HCT116 (cell line): ENCODE measurements around the gene FN3KRP. TPM values are rescaled to one million over a fixed set of nuclear protein-coding genes. Genes with fewer than 3 reads are reported as not detected.

Experiments used
- ATAC-seq: fragments of 200-7000 bp; cut with Tn5 transposase; 2 replicates; pipeline ENCODE4 v1.9.1; 2020; ENCODE audit warnings: mild to moderate bottlenecking, moderate library complexity
- BruUV-seq: library from RNA; stranded (reverse); fragments of 400-500 nt; replicated peaks from 2 replicates; lab custom pipeline; 2021; lab: Mats Ljungman, UMichigan
- CTCF ChIA-PET: fragments of 300-600 bp; sonication (Branson Sonifier 250); formaldehyde crosslinking; loops from one replicate; lab custom pipeline; 2021; ENCODE audit warnings: antibody characterized with exemption; lab: Charles Lee
- POLR2A ChIA-PET: fragments of 300-600, 350-600 bp; sonication (Branson Sonifier 250); formaldehyde crosslinking; loops from one replicate; lab custom pipeline; 2021; ENCODE audit warnings: antibody characterized with exemption; lab: Charles Lee
- RAD21 ChIA-PET, 2 experiments: fragments of 300-600 bp; sonication (Branson Sonifier 250); formaldehyde crosslinking; loops; one replicate each; lab custom pipeline; 2023; ENCODE audit warnings: low total read pairs in 2 of 2; ENCODE audit not compliant: uncharacterized antibody in 2 of 2, unreplicated experiment in 2 of 2, low non-redundant PET in 1 of 2; lab: Charles Lee
- DNase-seq: peaks from one replicate; pipeline ENCODE4 v3.0.0-alpha.2; 2010; ENCODE audit warnings: low read depth, low spot score
- H2AFZ ChIP-seq: fragments of 200-600 bp; shearing (Covaris generic), sonication (generic); 2 replicates; pipeline ENCODE4 v1.6.1; 2017; ENCODE audit warnings: low read depth, mixed run types, mixed read lengths, antibody characterized with exemption, low read length; ENCODE audit not compliant: poor library complexity, severe bottlenecking
- H3K27ac ChIP-seq: 2 replicates; pipeline ENCODE4 v1.5.1; 2012; ENCODE audit warnings: low read depth, low read length
- H3K27me3 ChIP-seq: fragments of 200-600 bp; sonication (generic); 2 replicates; pipeline ENCODE4 v1.6.1; 2016; ENCODE audit warnings: mixed run types, low read length, mixed read lengths; ENCODE audit not compliant: insufficient read depth
- H3K36me3 ChIP-seq, 2 experiments: fragments of 200-500 bp in 1 of 2; fragments of 200-600 bp in 1 of 2; sonication (Bioruptor generic) in 1 of 2; sonication (generic) in 1 of 2; 2 replicates each; pipeline versions ENCODE4 v1.5.1 to v1.6.1; 2014 to 2016; ENCODE audit warnings: low read length in 2 of 2, inconsistent platforms in 1 of 2, mixed read lengths in 1 of 2, mixed run types in 1 of 2; ENCODE audit not compliant: insufficient read depth in 2 of 2, control insufficient read depth in 1 of 2
- H3K4me1 ChIP-seq, 2 experiments: fragments of 200-600 bp in 1 of 2; sonication (generic) in 1 of 2; 2 replicates each; pipeline versions ENCODE4 v1.5.1 to v1.6.1; 2012 to 2017; ENCODE audit warnings: low read length in 2 of 2, inconsistent platforms in 1 of 2, mild to moderate bottlenecking in 1 of 2, mixed read lengths in 1 of 2, mixed run types in 1 of 2, moderate library complexity in 1 of 2; ENCODE audit not compliant: insufficient read depth in 2 of 2, control insufficient read depth in 1 of 2
- H3K4me2 ChIP-seq: fragments of 200-600 bp; sonication (generic); 2 replicates; pipeline ENCODE4 v1.6.1; 2017; ENCODE audit warnings: mixed run types, low read length, mixed read lengths
- H3K4me3 ChIP-seq, 2 experiments: fragments of 200-600 bp in 1 of 2; sonication (generic) in 1 of 2; replicated peaks in 1 of 2; 2 replicates each; pipeline ENCODE4 v1.5.1; 2011 to 2016; ENCODE audit warnings: low read length in 2 of 2, control low read depth in 1 of 2, low read depth in 1 of 2, mild to moderate bottlenecking in 1 of 2, mixed read lengths in 1 of 2, mixed run types in 1 of 2
- H3K79me2 ChIP-seq: fragments of 200-600 bp; sonication (generic); 2 replicates; pipeline ENCODE4 v1.6.1; 2017; ENCODE audit warnings: mild to moderate bottlenecking, mixed run types, low read length, moderate library complexity, mixed read lengths; ENCODE audit not compliant: insufficient read depth
- H3K9ac ChIP-seq: fragments of 200-600 bp; sonication (generic); 2 replicates; pipeline ENCODE4 v1.6.1; 2016; ENCODE audit warnings: low read length, mixed read lengths
- H3K9me2 ChIP-seq: fragments of 200-600 bp; sonication (generic), shearing (Covaris generic); 2 replicates; pipeline ENCODE4 v1.6.1; 2017; ENCODE audit warnings: mixed run types, mild to moderate bottlenecking, moderate library complexity; ENCODE audit not compliant: insufficient read depth
- H3K9me3 ChIP-seq, 2 experiments: fragments of 200-500 bp in 1 of 2; fragments of 200-600 bp in 1 of 2; sonication (Bioruptor generic) in 1 of 2; sonication (generic) in 1 of 2; 2 replicates each; pipeline ENCODE4 v1.6.1; 2014 to 2017; ENCODE audit warnings: low read length in 2 of 2, mixed read lengths in 2 of 2, inconsistent platforms in 1 of 2, low read depth in 1 of 2, mild to moderate bottlenecking in 1 of 2, mixed run types in 1 of 2, moderate library complexity in 1 of 2; ENCODE audit not compliant: control insufficient read depth in 1 of 2, insufficient read depth in 1 of 2
- H4K20me1 ChIP-seq: fragments of 200-600 bp; sonication (generic), shearing (Covaris generic); 2 replicates; pipeline ENCODE4 v1.6.1; 2017; ENCODE audit warnings: mixed run types, mild to moderate bottlenecking, moderate library complexity; ENCODE audit not compliant: insufficient read depth
- CBX3 ChIP-seq: IDR thresholded peaks from 2 replicates; pipeline ENCODE4 v1.6.1; 2012; ENCODE audit warnings: low read depth
- CEBPB ChIP-seq: IDR thresholded peaks from 2 replicates; pipeline ENCODE4 v1.6.1; 2012; ENCODE audit warnings: low read depth
- EGR1 ChIP-seq: IDR thresholded peaks from 2 replicates; pipeline ENCODE4 v1.6.1; 2012; ENCODE audit warnings: low read depth
- ELF1 ChIP-seq: IDR thresholded peaks from 2 replicates; pipeline ENCODE4 v1.6.1; 2012; ENCODE audit warnings: low read depth, borderline replicate concordance
- EZH2phosphoT487 ChIP-seq: fragments of 200-600 bp; IDR thresholded peaks from 2 replicates; pipeline ENCODE4 v1.6.1; 2018; ENCODE audit warnings: antibody characterized with exemption, borderline replicate concordance
- FOSL1 ChIP-seq: IDR thresholded peaks from 2 replicates; pipeline ENCODE4 v1.6.1; 2012; ENCODE audit warnings: low read depth
- POLR2A ChIP-seq: IDR thresholded peaks from 2 replicates; pipeline ENCODE4 v1.7.0; 2011; ENCODE audit warnings: borderline replicate concordance; ENCODE audit not compliant: insufficient read depth, insufficient read length; ENCODE audit errors: extremely low read depth
- POLR2AphosphoS5 ChIP-seq: IDR thresholded peaks from 2 replicates; pipeline ENCODE4 v1.6.1; 2011; ENCODE audit warnings: mild to moderate bottlenecking, low read depth, low read length, moderate library complexity
- RAD21 ChIP-seq: IDR thresholded peaks from 2 replicates; pipeline ENCODE4 v1.6.1; 2012; ENCODE audit warnings: low read depth, mild to moderate bottlenecking
- SP1 ChIP-seq: IDR thresholded peaks from 2 replicates; pipeline ENCODE4 v1.6.1; 2012; ENCODE audit warnings: low read depth
- SRF ChIP-seq: IDR thresholded peaks from 2 replicates; pipeline ENCODE4 v1.6.1; 2012; ENCODE audit warnings: low read depth
- TCF7L2 ChIP-seq: IDR thresholded peaks from 2 replicates; pipeline ENCODE4 v1.7.0; 2011; ENCODE audit warnings: borderline replicate concordance, inconsistent platforms; ENCODE audit not compliant: insufficient read depth, insufficient read length; ENCODE audit errors: extremely low read depth
- YY1 ChIP-seq: IDR thresholded peaks from 2 replicates; pipeline ENCODE4 v1.6.1; 2011; ENCODE audit warnings: low read length, low read depth, moderate library complexity, mild to moderate bottlenecking; ENCODE audit not compliant: insufficient replicate concordance; ENCODE audit errors: extremely low read depth
- ZFX ChIP-seq: fragments of 450-650 bp; IDR thresholded peaks from 2 replicates; pipeline ENCODE4 v1.6.1; 2017
- intact Hi-C: fragments of 100-400 bp; cut with micrococcal nuclease; formaldehyde crosslinking; loops from 2 replicates; pipeline ENCODE4 v1.10.0; 2022
- total RNA-seq: library from RNA; stranded (reverse); gene quantifications from one replicate; pipeline ENCODE4 v1.2.1, GENCODE V29; 2021; ENCODE audit not compliant: unreplicated experiment
- TF ChIP-seq, protein P1 (sequence below): IDR thresholded peaks from 2 replicates; pipeline ENCODE4 v1.6.1; 2012
- TF ChIP-seq, protein P2 (sequence below): IDR thresholded peaks from 2 replicates; pipeline ENCODE4 v1.6.1; 2012
- TF ChIP-seq, protein P3 (sequence below), 3 experiments: fragments of 200-600 bp in 1 of 3; sonication (generic) in 1 of 3; IDR thresholded peaks in 2 of 3; conservative IDR thresholded peaks in 1 of 3; 2 replicates each; pipeline ENCODE4 v1.5.1; 2012 to 2017; ENCODE audit warnings: low read depth in 2 of 3, low read length in 2 of 3, antibody characterized with exemption in 1 of 3, borderline replicate concordance in 1 of 3, control low read depth in 1 of 3, mild to moderate bottlenecking in 1 of 3, mixed read lengths in 1 of 3, mixed run types in 1 of 3, moderate library complexity in 1 of 3; ENCODE audit not compliant: insufficient read depth in 1 of 3

Gene FN3KRP
- total RNA-seq, 1 experiment from 2014 or later: 35.2 TPM

DNA sequence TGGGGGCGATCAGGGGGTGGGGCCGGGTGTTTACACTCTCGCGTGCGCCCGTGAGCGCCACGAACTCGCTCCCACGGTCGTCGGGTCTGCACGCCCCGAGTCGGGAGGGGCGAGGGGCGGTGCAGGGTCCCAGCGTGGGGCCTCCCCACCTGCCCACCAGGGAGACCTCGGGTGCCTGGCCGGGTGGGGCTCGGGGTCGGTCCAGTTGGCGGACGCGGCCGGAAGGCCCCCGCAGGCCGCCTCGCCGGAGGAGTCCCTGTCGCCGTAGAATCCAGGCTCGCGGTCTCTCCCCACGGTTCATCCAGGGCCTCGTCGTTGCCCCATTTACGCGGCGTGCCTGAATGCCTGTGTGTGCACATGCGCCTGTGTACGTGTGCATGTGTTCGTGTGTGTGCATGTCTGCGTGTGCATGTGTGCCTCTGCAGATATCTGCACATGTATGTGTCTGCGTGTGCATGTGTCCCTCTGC lies 17.5 kb upstream of the FN3KRP start:
- no peak for DNase-seq
- H3K27ac ChIP-seq: peak overlapping the region; percentile 21; the same call in 1 of the 2 replicates
- H2AFZ ChIP-seq: no peak overlapping the region
- H3K4me3 ChIP-seq: peak overlapping the region; percentile 27 to 50
- no peaks in the 10 kb centered on the region for H3K9me2 ChIP-seq
- intact Hi-C loops: no loop called here
- peaks cover 7 to 14% of the 10 kb centered on the region in 2 experiments; a peak in 2 of 4 replicates for H3K4me1 ChIP-seq
- H3K4me2 ChIP-seq: peak overlapping the region; percentile 74
- H3K9ac ChIP-seq: no peak overlapping the region
- POLR2A ChIA-PET: no interaction called here
- no peaks in the 10 kb centered on the region for H3K79me2 ChIP-seq
- TF ChIP-seq CEBPB: no peak
- no peak for TF ChIP-seq CBX3
- TF ChIP-seq, protein P1, sequence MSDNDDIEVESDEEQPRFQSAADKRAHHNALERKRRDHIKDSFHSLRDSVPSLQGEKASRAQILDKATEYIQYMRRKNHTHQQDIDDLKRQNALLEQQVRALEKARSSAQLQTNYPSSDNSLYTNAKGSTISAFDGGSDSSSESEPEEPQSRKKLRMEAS: no peak
- TF ChIP-seq RAD21: no peak
- no peak for TF ChIP-seq EGR1
- no peak for TF ChIP-seq POLR2AphosphoS5
- TF ChIP-seq SRF: no peak
- no peak for TF ChIP-seq FOSL1
- TF ChIP-seq SP1: no peak
- TF ChIP-seq ELF1: no peak
- TF ChIP-seq POLR2A: no peak
- TF ChIP-seq EZH2phosphoT487: no peak
- TF ChIP-seq YY1: no peak
- no peak for TF ChIP-seq TCF7L2
- TF ChIP-seq, protein P2, sequence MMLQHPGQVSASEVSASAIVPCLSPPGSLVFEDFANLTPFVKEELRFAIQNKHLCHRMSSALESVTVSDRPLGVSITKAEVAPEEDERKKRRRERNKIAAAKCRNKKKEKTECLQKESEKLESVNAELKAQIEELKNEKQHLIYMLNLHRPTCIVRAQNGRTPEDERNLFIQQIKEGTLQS: no peak
- TF ChIP-seq, protein P3, sequence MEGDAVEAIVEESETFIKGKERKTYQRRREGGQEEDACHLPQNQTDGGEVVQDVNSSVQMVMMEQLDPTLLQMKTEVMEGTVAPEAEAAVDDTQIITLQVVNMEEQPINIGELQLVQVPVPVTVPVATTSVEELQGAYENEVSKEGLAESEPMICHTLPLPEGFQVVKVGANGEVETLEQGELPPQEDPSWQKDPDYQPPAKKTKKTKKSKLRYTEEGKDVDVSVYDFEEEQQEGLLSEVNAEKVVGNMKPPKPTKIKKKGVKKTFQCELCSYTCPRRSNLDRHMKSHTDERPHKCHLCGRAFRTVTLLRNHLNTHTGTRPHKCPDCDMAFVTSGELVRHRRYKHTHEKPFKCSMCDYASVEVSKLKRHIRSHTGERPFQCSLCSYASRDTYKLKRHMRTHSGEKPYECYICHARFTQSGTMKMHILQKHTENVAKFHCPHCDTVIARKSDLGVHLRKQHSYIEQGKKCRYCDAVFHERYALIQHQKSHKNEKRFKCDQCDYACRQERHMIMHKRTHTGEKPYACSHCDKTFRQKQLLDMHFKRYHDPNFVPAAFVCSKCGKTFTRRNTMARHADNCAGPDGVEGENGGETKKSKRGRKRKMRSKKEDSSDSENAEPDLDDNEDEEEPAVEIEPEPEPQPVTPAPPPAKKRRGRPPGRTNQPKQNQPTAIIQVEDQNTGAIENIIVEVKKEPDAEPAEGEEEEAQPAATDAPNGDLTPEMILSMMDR (IDR thresholded peaks at IDR 0.05 in 2 of 3, conservative IDR thresholded peaks at IDR 0.05 in 1 of 3; ENCODE audit: borderline replicate concordance in 1 of 3, insufficient read depth in 1 of 3, low read depth in 2 of 3, low read length in 2 of 3): no peak
- TF ChIP-seq ZFX: no peak
- RAD21 ChIA-PET: no interaction called here
- H3K36me3 ChIP-seq: no peaks in the 10 kb centered on the region
- H3K9me3 ChIP-seq: peaks cover 16 to 18% of the 10 kb centered on the region in 2 experiments; a peak in 3 of 4 replicates
- BruUV-seq: no TSS peak
- CTCF ChIA-PET: interaction anchor here (0.7 kb wide), 1 partner anchor 1498 kb away, joined by 3 read pairs; no protein-coding TSS in a partner anchor
- no peak for ATAC-seq
- H3K27me3 ChIP-seq: no peaks in the 10 kb centered on the region
- H4K20me1 ChIP-seq: no peaks in the 10 kb centered on the region
